ENCODE results near the gene DNAH10. TPM values are rescaled to one million over a fixed set of nuclear protein-coding genes. Genes with fewer than 3 reads are reported as not detected.

The DNAH10 gene
- total and polyA plus RNA-seq, 11 donors = 0.04 to 0.45 (median 0.23) TPM; not detected in 4

GRCh38 chr12:123928897-123929296 lies 166.8 kb downstream of the DNAH10 start:
- Histone ChIP-seq H3K4me3 (no peak overlapping the region), H3K27me3 (peaks cover 0 to 3% (median 0%) of the 10 kb centered on the region in 9 donors), H3K36me3 (no peaks in the 10 kb centered on the region), H3K9me3 (no peaks in the 10 kb centered on the region), H3K4me1 (no peaks in the 10 kb centered on the region), H3K27ac (no peak overlapping the region)
- DNase-seq (no peak), ATAC-seq (peak in 1 of 4 donors; percentile 61)
- intact Hi-C loops (cut with DNase I) = no loop called here
- TF ChIP-seq CTCF (IDR thresholded peaks at IDR 0.05) (no peak), POLR2A (IDR thresholded peaks at IDR 0.05) (no peak)
- WGBS, 4 donors = 77 to 85% (median 81%) methylated on average over 7 of the region's 7 CpGs

GRCh38 chr12:123929946-123930583 lies 168.0 kb downstream of the DNAH10 start:
- intact Hi-C loops (cut with DNase I) = no loop called here
- Histone ChIP-seq H3K36me3 (peaks cover 0 to 5% (median 0%) of the 10 kb centered on the region in 9 donors), H3K9me3 (no peaks in the 10 kb centered on the region), H3K27me3 (peaks cover 0 to 3% (median 0%) of the 10 kb centered on the region in 9 donors), H3K27ac (no peak overlapping the region), H3K4me1 (no peaks in the 10 kb centered on the region), H3K4me3 (no peak overlapping the region)
- ATAC-seq = no peak
- TF ChIP-seq POLR2A (IDR thresholded peaks at IDR 0.05) (no peak), CTCF (IDR thresholded peaks at IDR 0.05) (no peak)
- DNase-seq = no peak
- 83 to 97% (median 90%) methylated on average over 6 to 9 of the region's 9 CpGs for WGBS, 4 donors

GRCh38 chr12:123931686-123932321 lies 169.7 kb downstream of the DNAH10 start:
- no peaks in the 10 kb centered on the region for H3K27me3 ChIP-seq
- DNase-seq = no peak
- 73 to 88% (median 83%) methylated on average over 14 of the region's 14 CpGs for WGBS, 4 donors
- peaks cover 0 to 19% (median 12%) of the 10 kb centered on the region in 9 donors for H3K36me3 ChIP-seq
- H3K9me3 ChIP-seq = no peaks in the 10 kb centered on the region
- no peak overlapping the region for H3K27ac ChIP-seq
- intact Hi-C loops (cut with DNase I) = no loop called here
- H3K4me1 ChIP-seq = no peaks in the 10 kb centered on the region
- TF ChIP-seq CTCF (IDR thresholded peaks at IDR 0.05) = no peak
- no peak for TF ChIP-seq POLR2A (IDR thresholded peaks at IDR 0.05)
- H3K4me3 ChIP-seq = no peak overlapping the region
- no peak for ATAC-seq

- H3K4me3 ChIP-seq = no peak overlapping the region
- H3K9me3 ChIP-seq = no peaks in the 10 kb centered on the region
- TF ChIP-seq CTCF (IDR thresholded peaks at IDR 0.05) (no peak), POLR2A (IDR thresholded peaks at IDR 0.05) (no peak)
- H3K4me1 ChIP-seq = peaks cover 0 to 10% (median 0%) of the 10 kb centered on the region in 12 donors
- intact Hi-C loops (cut with DNase I) = no loop called here
- H3K36me3 ChIP-seq = peaks cover 0 to 32% (median 19%) of the 10 kb centered on the region in 9 donors
- no peak for ATAC-seq
- WGBS, 4 donors = 93 to 96% (median 94%) methylated on average over 14 of the region's 14 CpGs
- H3K27ac ChIP-seq = no peak overlapping the region
- DNase-seq = no peak
- no peaks in the 10 kb centered on the region for H3K27me3 ChIP-seq
These were observed 171.1 kb downstream of the DNAH10 start for GRCh38 chr12:123933214-123933613.
